Stimulated activated memory B cell treated with anti-CD40 and anti-IgM and Interleukin-4, amounts not matched to agents 10 μg/mL and 1 μg/mL and 100 μg/mL, for 72 hours (primary cell): ENCODE results near the gene UBXN11.

Source experiments
- ATAC-seq: fragments of 150-1000 bp; cut with Tn5 transposase; 2 replicates; pipeline ENCODE4 v1.10.0; 2021
- H3K27ac Mint-ChIP-seq: one replicate; pipeline ENCODE4 v1.8.0; 2022; ENCODE audit warnings: mild to moderate bottlenecking, mixed read lengths
- H3K27me3 Mint-ChIP-seq: one replicate; pipeline ENCODE4 v1.8.0; 2022; ENCODE audit warnings: mixed read lengths
- H3K36me3 Mint-ChIP-seq: one replicate; pipeline ENCODE4 v1.8.0; 2022; ENCODE audit warnings: mixed read lengths
- H3K4me1 Mint-ChIP-seq: one replicate; pipeline ENCODE4 v1.8.0; 2022; ENCODE audit warnings: mixed read lengths
- H3K4me3 Mint-ChIP-seq: one replicate; pipeline ENCODE4 v1.8.0; 2022; ENCODE audit warnings: mild to moderate bottlenecking, moderate library complexity, mixed read lengths
- H3K9me3 Mint-ChIP-seq: one replicate; pipeline ENCODE4 v1.8.0; 2022; ENCODE audit warnings: mixed read lengths

The UBXN11 gene

DNA sequence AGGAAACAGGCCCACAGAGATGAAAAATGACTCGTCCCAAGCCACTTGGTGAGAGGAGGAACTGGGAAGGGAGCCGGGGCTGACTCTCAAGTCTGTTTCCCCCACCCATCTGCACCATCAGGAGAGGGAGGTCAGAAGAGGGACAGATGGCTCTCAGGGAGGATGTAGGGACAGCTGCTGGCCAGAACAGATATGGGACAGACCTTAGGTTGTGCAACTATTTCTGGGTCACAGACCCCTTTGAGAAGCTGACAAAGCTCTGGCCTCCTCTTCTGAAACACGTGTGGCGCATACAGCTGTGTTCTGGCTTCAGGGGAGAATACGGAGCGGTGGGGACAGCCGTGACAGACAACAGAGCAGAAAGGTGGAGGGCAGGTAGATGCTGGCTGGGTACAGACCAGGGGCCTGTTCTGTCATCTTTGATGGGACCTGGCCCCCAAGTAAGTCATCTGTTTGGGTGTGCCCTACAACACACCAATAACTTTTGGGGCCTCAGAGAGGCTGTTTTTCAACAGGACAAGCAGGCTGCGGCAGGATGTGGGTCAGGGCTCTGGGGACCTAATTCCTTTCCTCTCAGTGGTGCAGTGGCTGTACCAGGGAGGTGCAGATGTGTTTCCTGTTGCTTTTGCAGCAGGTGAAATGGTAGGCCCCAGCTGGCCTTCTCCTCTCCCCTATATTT is 19.3 kb downstream of the UBXN11 start:
- H3K4me3 Mint-ChIP-seq: peak overlapping the region; percentile 67
- H3K27me3 Mint-ChIP-seq: no peaks in the 10 kb centered on the region
- H3K9me3 Mint-ChIP-seq: no peaks in the 10 kb centered on the region
- peaks cover 96% of the 10 kb centered on the region for H3K4me1 Mint-ChIP-seq
- H3K36me3 Mint-ChIP-seq: peaks cover 20% of the 10 kb centered on the region
- peak overlapping the region; percentile 95 for H3K27ac Mint-ChIP-seq
- ATAC-seq: peak; percentile 61

GRCh38 chr1:26286064-26286416 is 20.4 kb downstream of the UBXN11 start:
- no peak for ATAC-seq
- Mint-ChIP-seq H3K9me3 (no peaks in the 10 kb centered on the region), H3K36me3 (peaks cover 28% of the 10 kb centered on the region), H3K4me1 (peaks cover 96% of the 10 kb centered on the region), H3K27me3 (no peaks in the 10 kb centered on the region), H3K4me3 (no peak overlapping the region), H3K27ac (no peak overlapping the region)

DNA sequence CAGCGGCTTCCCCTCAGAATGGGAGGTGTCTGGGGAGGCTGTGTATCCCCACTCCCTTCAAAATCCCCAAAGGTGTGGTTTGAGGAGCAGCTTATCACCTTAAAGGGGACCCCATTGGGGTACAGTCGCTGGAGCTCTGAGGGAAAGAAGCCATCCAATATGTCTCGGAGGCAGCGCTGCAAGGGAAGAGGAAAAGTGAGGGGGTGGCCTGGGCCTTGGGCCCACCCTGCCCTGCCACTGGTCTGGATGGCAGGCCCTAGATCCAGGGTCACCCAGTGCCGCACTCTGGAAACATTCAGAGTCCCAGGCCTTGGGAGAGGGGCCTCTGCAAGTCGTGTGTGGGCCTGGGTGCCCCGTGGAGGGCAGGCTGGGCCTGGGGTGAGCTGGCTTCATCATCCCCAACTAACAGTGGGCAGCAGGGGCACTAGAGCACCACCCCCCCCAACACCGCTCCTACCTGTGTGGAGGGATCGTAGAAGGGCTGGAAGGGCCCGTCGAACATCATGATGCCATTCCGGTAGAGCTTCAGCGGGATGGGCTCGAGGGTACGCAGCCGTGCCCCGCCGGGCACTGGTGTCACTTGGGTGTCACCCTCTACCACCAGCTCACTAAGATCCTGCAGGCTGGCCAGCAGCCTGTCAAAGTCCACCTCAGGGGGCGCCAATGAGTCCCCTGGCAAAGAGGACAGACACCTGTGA is 20.9 kb downstream of the UBXN11 start:
- H3K4me1 Mint-ChIP-seq: peaks cover 96% of the 10 kb centered on the region

GRCh38 chr1:26284597-26285347 is 21.7 kb downstream of the UBXN11 start:
- Mint-ChIP-seq H3K27ac (peak overlapping the region; percentile 88), H3K36me3 (peaks cover 37% of the 10 kb centered on the region), H3K4me1 (peaks cover 91% of the 10 kb centered on the region), H3K27me3 (no peaks in the 10 kb centered on the region), H3K9me3 (no peaks in the 10 kb centered on the region), H3K4me3 (peak overlapping the region; percentile 73)
- peak; percentile 70 for ATAC-seq

More for the DNA sequence above, 20.9 kb downstream of the UBXN11 start:
- Mint-ChIP-seq H3K27ac (peak overlapping the region; percentile 88), H3K36me3 (peaks cover 33% of the 10 kb centered on the region), H3K4me3 (peak overlapping the region; percentile 2), H3K9me3 (no peaks in the 10 kb centered on the region), H3K27me3 (no peaks in the 10 kb centered on the region)
- ATAC-seq: no peak

- Mint-ChIP-seq H3K9me3 (no peaks in the 10 kb centered on the region), H3K4me3 (peak overlapping the region; percentile 73), H3K27ac (peak overlapping the region; percentile 88), H3K36me3 (peaks cover 37% of the 10 kb centered on the region), H3K4me1 (peaks cover 88% of the 10 kb centered on the region), H3K27me3 (no peaks in the 10 kb centered on the region)
- no peak for ATAC-seq
These were observed 22.4 kb downstream of the UBXN11 start for GRCh38 chr1:26283871-26284596.

- H3K27me3 Mint-ChIP-seq: no peaks in the 10 kb centered on the region
- peak overlapping the region; percentile 88 for H3K27ac Mint-ChIP-seq
- no peaks in the 10 kb centered on the region for H3K9me3 Mint-ChIP-seq
- peaks cover 43% of the 10 kb centered on the region for H3K36me3 Mint-ChIP-seq
- peak overlapping the region; percentile 73 for H3K4me3 Mint-ChIP-seq
- peaks cover 88% of the 10 kb centered on the region for H3K4me1 Mint-ChIP-seq
- no peak for ATAC-seq
These were observed 23.1 kb downstream of the UBXN11 start for GRCh38 chr1:26283279-26283853.

DNA sequence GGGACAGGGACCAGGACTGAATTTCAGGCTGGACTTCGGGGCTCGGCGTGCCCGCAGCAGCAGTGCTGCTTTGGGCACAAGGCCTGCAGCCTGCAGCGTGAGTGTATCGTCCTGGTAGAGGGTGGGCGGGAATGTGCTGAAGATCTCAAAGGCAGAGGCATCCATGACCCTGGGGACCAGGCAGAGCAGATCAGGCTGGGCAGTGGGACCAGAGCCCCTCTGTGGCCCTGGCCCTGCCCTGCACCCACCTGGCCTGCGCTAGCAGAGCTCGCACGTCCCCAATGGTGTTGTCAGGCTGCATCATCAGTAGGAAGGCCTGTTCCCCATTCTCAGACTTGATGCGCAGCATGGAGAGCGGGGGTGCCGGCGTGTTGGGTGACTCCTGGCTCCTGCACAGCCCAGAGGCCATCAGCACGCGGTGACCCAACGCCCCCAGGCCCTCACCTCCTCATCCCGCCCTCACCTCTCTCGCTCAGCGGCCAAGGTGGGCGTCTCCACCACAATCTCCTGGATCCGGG is 24.0 kb downstream of the UBXN11 start:
- peaks cover 43% of the 10 kb centered on the region for H3K36me3 Mint-ChIP-seq
- ATAC-seq: no peak
- H3K27ac Mint-ChIP-seq: peak overlapping the region; percentile 88
- H3K4me1 Mint-ChIP-seq: peaks cover 87% of the 10 kb centered on the region
- H3K27me3 Mint-ChIP-seq: no peaks in the 10 kb centered on the region
- peak overlapping the region; percentile 22 for H3K4me3 Mint-ChIP-seq
- no peaks in the 10 kb centered on the region for H3K9me3 Mint-ChIP-seq

DNA sequence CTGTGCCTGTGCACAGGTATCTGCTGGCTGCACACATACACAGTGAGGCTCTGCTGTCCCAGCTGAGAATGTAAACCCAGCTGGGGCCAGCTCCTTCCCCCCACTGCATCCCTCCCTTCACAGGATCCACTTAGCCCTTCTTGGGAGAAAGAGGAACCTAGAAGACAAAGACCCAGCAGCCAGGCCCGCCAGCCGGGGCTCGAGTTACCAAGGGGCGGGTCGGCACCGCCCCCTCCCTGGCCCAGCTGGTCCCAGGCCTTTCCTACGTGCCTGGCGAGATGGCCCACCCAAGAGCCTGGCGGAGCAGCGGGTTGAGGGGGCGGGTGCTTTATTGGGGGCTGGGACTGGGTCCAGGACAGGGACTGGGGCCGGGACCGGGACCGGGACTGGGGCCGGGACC is 24.5 kb downstream of the UBXN11 start:
- no peak for ATAC-seq
- H3K36me3 Mint-ChIP-seq: peaks cover 46% of the 10 kb centered on the region
- no peaks in the 10 kb centered on the region for H3K9me3 Mint-ChIP-seq
- peak overlapping the region; percentile 77 for H3K27ac Mint-ChIP-seq
- H3K27me3 Mint-ChIP-seq: no peaks in the 10 kb centered on the region
- peaks cover 86% of the 10 kb centered on the region for H3K4me1 Mint-ChIP-seq
- peak overlapping the region; percentile 97 for H3K4me3 Mint-ChIP-seq

DNA sequence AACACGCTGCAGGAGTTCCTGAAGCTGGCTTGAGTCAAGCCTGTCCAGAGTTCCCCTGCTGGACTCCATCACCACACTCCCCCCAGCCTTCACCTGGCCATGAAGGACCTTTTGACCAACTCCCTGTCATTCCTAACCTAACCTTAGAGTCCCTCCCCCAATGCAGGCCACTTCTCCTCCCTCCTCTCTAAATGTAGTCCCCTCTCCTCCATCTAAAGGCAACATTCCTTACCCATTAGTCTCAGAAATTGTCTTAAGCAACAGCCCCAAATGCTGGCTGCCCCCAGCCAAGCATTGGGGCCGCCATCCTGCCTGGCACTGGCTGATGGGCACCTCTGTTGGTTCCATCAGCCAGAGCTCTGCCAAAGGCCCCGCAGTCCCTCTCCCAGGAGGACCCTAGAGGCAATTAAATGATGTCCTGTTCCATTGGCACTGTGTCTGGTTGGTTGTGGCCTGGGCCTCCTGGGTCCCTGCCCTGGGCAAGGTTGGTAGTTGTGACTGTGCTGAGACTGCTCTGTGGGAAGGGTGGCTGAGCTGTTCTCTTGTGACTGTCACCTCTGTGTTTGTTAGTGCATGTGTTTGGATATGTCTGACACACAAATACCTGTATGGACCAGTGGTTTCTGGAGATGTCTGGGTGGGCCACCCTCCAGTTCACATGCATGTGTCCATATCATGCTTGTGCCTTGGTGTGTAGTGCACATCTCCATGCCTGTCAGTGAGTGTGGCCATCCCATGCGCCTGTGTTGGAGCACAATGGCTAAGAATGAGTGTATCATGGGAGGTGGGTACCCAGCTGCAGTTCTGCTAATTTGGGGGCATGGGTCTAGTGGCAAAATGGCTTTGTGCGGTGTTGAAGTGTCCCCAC is 25.1 kb downstream of the UBXN11 start:
- peaks cover 48% of the 10 kb centered on the region for H3K36me3 Mint-ChIP-seq
- peaks cover 87% of the 10 kb centered on the region for H3K4me1 Mint-ChIP-seq
- peak overlapping the region; percentile 97 for H3K4me3 Mint-ChIP-seq
- no peaks in the 10 kb centered on the region for H3K27me3 Mint-ChIP-seq
- H3K9me3 Mint-ChIP-seq: no peaks in the 10 kb centered on the region
- H3K27ac Mint-ChIP-seq: peak overlapping the region; percentile 77
- ATAC-seq: no peak

DNA sequence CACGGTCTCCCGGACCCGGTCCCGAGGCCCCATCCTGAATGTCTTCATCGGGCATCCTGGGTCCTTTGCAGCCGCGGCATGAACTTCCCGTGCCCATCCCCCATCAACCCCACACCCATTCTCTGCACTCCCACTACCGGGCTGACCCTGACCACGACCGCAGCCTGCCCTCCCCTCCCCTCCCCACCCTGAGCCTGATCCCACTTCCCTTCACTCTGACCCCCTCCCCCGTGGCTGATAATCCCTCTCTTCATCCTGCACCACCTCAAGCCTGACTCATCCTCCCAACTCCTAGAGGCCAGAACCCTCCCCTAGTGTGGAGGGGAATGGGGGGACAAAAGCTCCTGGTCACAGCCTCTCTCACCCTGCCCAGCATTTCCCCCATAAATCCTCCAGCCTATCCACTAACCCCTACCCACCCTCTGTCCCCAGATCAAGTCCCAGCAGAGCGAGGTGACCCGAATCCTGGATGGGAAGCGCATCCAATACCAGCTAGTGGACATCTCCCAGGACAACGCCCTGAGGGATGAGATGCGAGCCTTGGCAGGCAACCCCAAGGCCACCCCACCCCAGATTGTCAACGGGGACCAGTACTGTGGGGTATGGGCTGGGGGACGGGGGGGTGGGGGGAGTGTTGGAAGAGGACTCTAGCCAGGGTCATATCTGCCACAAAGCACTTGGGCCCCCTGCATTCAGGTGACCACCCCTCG is 25.9 kb downstream of the UBXN11 start:
- Mint-ChIP-seq H3K9me3 (no peaks in the 10 kb centered on the region), H3K27ac (peak overlapping the region; percentile 77), H3K27me3 (no peaks in the 10 kb centered on the region), H3K4me1 (peaks cover 87% of the 10 kb centered on the region), H3K4me3 (peak overlapping the region; percentile 97), H3K36me3 (peaks cover 48% of the 10 kb centered on the region)
- no peak for ATAC-seq

DNA sequence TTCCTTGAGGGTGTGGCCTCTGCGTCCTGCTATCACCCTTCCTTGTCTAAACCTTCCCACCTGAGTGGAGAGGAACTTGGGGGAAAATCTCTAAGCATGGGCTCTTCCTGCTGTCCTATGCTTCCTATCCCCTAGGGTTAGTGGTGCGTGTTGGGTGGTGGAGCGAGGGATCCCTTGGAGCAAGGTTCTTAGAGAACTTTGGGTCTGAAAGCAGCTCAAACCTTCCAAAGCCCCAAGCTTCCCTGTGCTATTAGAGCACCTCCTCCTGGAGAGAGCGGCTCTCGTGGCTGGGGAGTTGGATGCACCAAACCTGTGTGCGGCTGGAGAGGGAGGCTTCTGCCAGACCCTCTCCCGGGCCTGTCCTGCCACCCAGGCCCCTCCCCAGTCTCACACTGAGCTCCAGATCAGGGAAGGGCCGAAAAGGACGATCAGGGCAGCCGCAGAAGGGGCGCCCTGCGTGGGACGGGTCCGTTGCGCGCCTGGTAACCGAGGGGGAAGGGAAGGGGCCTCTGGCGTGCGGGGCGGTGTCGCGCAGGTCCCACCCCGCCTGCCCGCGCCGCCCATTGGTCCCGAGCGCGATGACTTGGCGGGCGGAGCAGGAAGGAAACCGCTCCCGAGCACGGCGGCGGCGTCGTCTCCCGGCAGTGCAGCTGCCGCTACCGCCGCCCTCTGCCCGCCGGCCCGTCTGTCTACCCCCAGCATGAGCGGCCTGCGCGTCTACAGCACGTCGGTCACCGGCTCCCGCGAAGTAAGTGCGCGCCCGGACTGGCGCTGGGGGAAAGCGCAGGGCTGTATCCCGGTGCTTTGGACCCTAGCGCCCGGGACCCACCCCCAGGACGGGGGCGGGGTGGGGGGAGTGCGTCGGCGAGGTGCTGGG is 26.7 kb downstream of the UBXN11 start, which contains the start of gene SH3BGRL3:
TSS of gene SH3BGRL3 (plus strand) at position 631 of the 877 bp plus-strand sequence. CDS start at position 701, 70 bp downstream.
- Mint-ChIP-seq H3K4me1 (peaks cover 87% of the 10 kb centered on the region), H3K27ac (peak within 1 kb of the TSS; percentile 77)

GRCh38 chr1:26278724-26279455 is 27.5 kb downstream of the UBXN11 start:
- peak; percentile 21 for ATAC-seq
- H3K27me3 Mint-ChIP-seq: no peaks in the 10 kb centered on the region
- H3K36me3 Mint-ChIP-seq: peaks cover 47% of the 10 kb centered on the region
- H3K27ac Mint-ChIP-seq: peak overlapping the region; percentile 77
- peaks cover 85% of the 10 kb centered on the region for H3K4me1 Mint-ChIP-seq
- H3K9me3 Mint-ChIP-seq: no peaks in the 10 kb centered on the region
- H3K4me3 Mint-ChIP-seq: peak overlapping the region; percentile 97

More for the DNA sequence above, 26.7 kb downstream of the UBXN11 start, which contains the start of gene SH3BGRL3:
- Mint-ChIP-seq H3K9me3 (no peaks in the 10 kb centered on the region), H3K36me3 (peaks cover 44% of the 10 kb centered on the region), H3K4me3 (peak within 1 kb of the TSS; percentile 97), H3K27me3 (no peaks in the 10 kb centered on the region)
- peak; percentile 82 for ATAC-seq
